HCT116 (cell line): ENCODE data around the gene PTPRR. TPM values are rescaled to one million over a fixed set of nuclear protein-coding genes. Genes with fewer than 3 reads are reported as not detected.

Experiments used
- ATAC-seq: fragments of 200-7000 bp; cut with Tn5 transposase; 2 replicates; pipeline ENCODE4 v1.9.1; 2020; ENCODE audit warnings: mild to moderate bottlenecking, moderate library complexity
- BruUV-seq: library from RNA; stranded (reverse); fragments of 400-500 nt; replicated peaks from 2 replicates; lab custom pipeline; 2021; lab: Mats Ljungman, UMichigan
- CTCF ChIA-PET: fragments of 300-600 bp; sonication (Branson Sonifier 250); formaldehyde crosslinking; loops from one replicate; lab custom pipeline; 2021; ENCODE audit warnings: antibody characterized with exemption; lab: Charles Lee
- POLR2A ChIA-PET: fragments of 300-600, 350-600 bp; sonication (Branson Sonifier 250); formaldehyde crosslinking; loops from one replicate; lab custom pipeline; 2021; ENCODE audit warnings: antibody characterized with exemption; lab: Charles Lee
- RAD21 ChIA-PET, 2 experiments: fragments of 300-600 bp; sonication (Branson Sonifier 250); formaldehyde crosslinking; loops; one replicate each; lab custom pipeline; 2023; ENCODE audit warnings: low total read pairs in 2 of 2; ENCODE audit not compliant: uncharacterized antibody in 2 of 2, unreplicated experiment in 2 of 2, low non-redundant PET in 1 of 2; lab: Charles Lee
- DNase-seq: peaks from one replicate; pipeline ENCODE4 v3.0.0-alpha.2; 2010; ENCODE audit warnings: low read depth, low spot score
- H2AFZ ChIP-seq: fragments of 200-600 bp; shearing (Covaris generic), sonication (generic); 2 replicates; pipeline ENCODE4 v1.6.1; 2017; ENCODE audit warnings: low read depth, mixed run types, mixed read lengths, antibody characterized with exemption, low read length; ENCODE audit not compliant: poor library complexity, severe bottlenecking
- H3K27ac ChIP-seq: 2 replicates; pipeline ENCODE4 v1.5.1; 2012; ENCODE audit warnings: low read depth, low read length
- H3K27me3 ChIP-seq: fragments of 200-600 bp; sonication (generic); 2 replicates; pipeline ENCODE4 v1.6.1; 2016; ENCODE audit warnings: mixed run types, low read length, mixed read lengths; ENCODE audit not compliant: insufficient read depth
- H3K36me3 ChIP-seq, 2 experiments: fragments of 200-500 bp in 1 of 2; fragments of 200-600 bp in 1 of 2; sonication (Bioruptor generic) in 1 of 2; sonication (generic) in 1 of 2; 2 replicates each; pipeline versions ENCODE4 v1.5.1 to v1.6.1; 2014 to 2016; ENCODE audit warnings: low read length in 2 of 2, inconsistent platforms in 1 of 2, mixed read lengths in 1 of 2, mixed run types in 1 of 2; ENCODE audit not compliant: insufficient read depth in 2 of 2, control insufficient read depth in 1 of 2
- H3K4me1 ChIP-seq, 2 experiments: fragments of 200-600 bp in 1 of 2; sonication (generic) in 1 of 2; 2 replicates each; pipeline versions ENCODE4 v1.5.1 to v1.6.1; 2012 to 2017; ENCODE audit warnings: low read length in 2 of 2, inconsistent platforms in 1 of 2, mild to moderate bottlenecking in 1 of 2, mixed read lengths in 1 of 2, mixed run types in 1 of 2, moderate library complexity in 1 of 2; ENCODE audit not compliant: insufficient read depth in 2 of 2, control insufficient read depth in 1 of 2
- H3K4me2 ChIP-seq: fragments of 200-600 bp; sonication (generic); 2 replicates; pipeline ENCODE4 v1.6.1; 2017; ENCODE audit warnings: mixed run types, low read length, mixed read lengths
- H3K4me3 ChIP-seq, 2 experiments: fragments of 200-600 bp in 1 of 2; sonication (generic) in 1 of 2; replicated peaks in 1 of 2; 2 replicates each; pipeline ENCODE4 v1.5.1; 2011 to 2016; ENCODE audit warnings: low read length in 2 of 2, control low read depth in 1 of 2, low read depth in 1 of 2, mild to moderate bottlenecking in 1 of 2, mixed read lengths in 1 of 2, mixed run types in 1 of 2
- H3K79me2 ChIP-seq: fragments of 200-600 bp; sonication (generic); 2 replicates; pipeline ENCODE4 v1.6.1; 2017; ENCODE audit warnings: mild to moderate bottlenecking, mixed run types, low read length, moderate library complexity, mixed read lengths; ENCODE audit not compliant: insufficient read depth
- H3K9ac ChIP-seq: fragments of 200-600 bp; sonication (generic); 2 replicates; pipeline ENCODE4 v1.6.1; 2016; ENCODE audit warnings: low read length, mixed read lengths
- H3K9me2 ChIP-seq: fragments of 200-600 bp; sonication (generic), shearing (Covaris generic); 2 replicates; pipeline ENCODE4 v1.6.1; 2017; ENCODE audit warnings: mixed run types, mild to moderate bottlenecking, moderate library complexity; ENCODE audit not compliant: insufficient read depth
- H3K9me3 ChIP-seq, 2 experiments: fragments of 200-500 bp in 1 of 2; fragments of 200-600 bp in 1 of 2; sonication (Bioruptor generic) in 1 of 2; sonication (generic) in 1 of 2; 2 replicates each; pipeline ENCODE4 v1.6.1; 2014 to 2017; ENCODE audit warnings: low read length in 2 of 2, mixed read lengths in 2 of 2, inconsistent platforms in 1 of 2, low read depth in 1 of 2, mild to moderate bottlenecking in 1 of 2, mixed run types in 1 of 2, moderate library complexity in 1 of 2; ENCODE audit not compliant: control insufficient read depth in 1 of 2, insufficient read depth in 1 of 2
- H4K20me1 ChIP-seq: fragments of 200-600 bp; sonication (generic), shearing (Covaris generic); 2 replicates; pipeline ENCODE4 v1.6.1; 2017; ENCODE audit warnings: mixed run types, mild to moderate bottlenecking, moderate library complexity; ENCODE audit not compliant: insufficient read depth
- CBX3 ChIP-seq: IDR thresholded peaks from 2 replicates; pipeline ENCODE4 v1.6.1; 2012; ENCODE audit warnings: low read depth
- EGR1 ChIP-seq: IDR thresholded peaks from 2 replicates; pipeline ENCODE4 v1.6.1; 2012; ENCODE audit warnings: low read depth
- ELF1 ChIP-seq: IDR thresholded peaks from 2 replicates; pipeline ENCODE4 v1.6.1; 2012; ENCODE audit warnings: low read depth, borderline replicate concordance
- EZH2phosphoT487 ChIP-seq: fragments of 200-600 bp; IDR thresholded peaks from 2 replicates; pipeline ENCODE4 v1.6.1; 2018; ENCODE audit warnings: antibody characterized with exemption, borderline replicate concordance
- FOSL1 ChIP-seq: IDR thresholded peaks from 2 replicates; pipeline ENCODE4 v1.6.1; 2012; ENCODE audit warnings: low read depth
- JUND ChIP-seq: IDR thresholded peaks from 2 replicates; pipeline ENCODE4 v1.6.1; 2012
- POLR2AphosphoS5 ChIP-seq: IDR thresholded peaks from 2 replicates; pipeline ENCODE4 v1.6.1; 2011; ENCODE audit warnings: mild to moderate bottlenecking, low read depth, low read length, moderate library complexity
- SP1 ChIP-seq: IDR thresholded peaks from 2 replicates; pipeline ENCODE4 v1.6.1; 2012; ENCODE audit warnings: low read depth
- ZBTB33 ChIP-seq: IDR thresholded peaks from 2 replicates; pipeline ENCODE4 v1.6.1; 2011; ENCODE audit warnings: mild to moderate bottlenecking, low read length, moderate library complexity; ENCODE audit not compliant: insufficient replicate concordance; ENCODE audit errors: extremely low read depth
- intact Hi-C: fragments of 100-400 bp; cut with micrococcal nuclease; formaldehyde crosslinking; loops from 2 replicates; pipeline ENCODE4 v1.10.0; 2022
- total RNA-seq: library from RNA; stranded (reverse); gene quantifications from one replicate; pipeline ENCODE4 v1.2.1, GENCODE V29; 2021; ENCODE audit not compliant: unreplicated experiment

Gene PTPRR
- total RNA-seq, 1 experiment from 2014 or later: 0.27 TPM

GRCh38 chr12:70732287-70732686 is 188.3 kb downstream of the PTPRR start:
- Histone ChIP-seq H3K4me3 (no peak overlapping the region), H3K27me3 (no peaks in the 10 kb centered on the region), H3K36me3 (no peaks in the 10 kb centered on the region), H3K9me3 (no peaks in the 10 kb centered on the region), H4K20me1 (no peaks in the 10 kb centered on the region), H3K79me2 (no peaks in the 10 kb centered on the region), H3K9me2 (no peaks in the 10 kb centered on the region), H2AFZ (no peak overlapping the region), H3K4me1 (no peaks in the 10 kb centered on the region), H3K4me2 (no peak overlapping the region), H3K9ac (no peak overlapping the region), H3K27ac (no peak overlapping the region)
- no peak for TF ChIP-seq EZH2phosphoT487
- TF ChIP-seq ZBTB33: no peak
- TF ChIP-seq JUND: no peak
- TF ChIP-seq EGR1: no peak
- TF ChIP-seq SP1: no peak
- TF ChIP-seq ELF1: no peak
- TF ChIP-seq CBX3: no peak
- TF ChIP-seq POLR2AphosphoS5: no peak
- TF ChIP-seq FOSL1: no peak
- ChIA-PET RAD21 (interaction anchor here in 1 of 2 experiments (0.7 to 1.0 kb wide), 2 partner anchors 117 to 853 kb away, joined by 3 to 4 read pairs; no protein-coding TSS in a partner anchor), POLR2A (no interaction called here), CTCF (interaction anchor here (0.9 to 3.9 kb wide), 5 partner anchors 117 to 832 kb away, joined by 3 to 68 read pairs (median 4); no protein-coding TSS in a partner anchor)
- no TSS peak for BruUV-seq
- no peak for DNase-seq
- intact Hi-C loops: loop anchor here (5.0 kb wide), 2 partner anchors 950 to 1015 kb away; no protein-coding TSS in a partner anchor
- no peak for ATAC-seq
